ENCODE measurements around the gene PDE6H. TPM values are rescaled to one million over a fixed set of nuclear protein-coding genes. Genes with fewer than 3 reads are reported as not detected.

The PDE6H gene
- total and polyA plus RNA-seq, 9 donors, result not detected

DNA sequence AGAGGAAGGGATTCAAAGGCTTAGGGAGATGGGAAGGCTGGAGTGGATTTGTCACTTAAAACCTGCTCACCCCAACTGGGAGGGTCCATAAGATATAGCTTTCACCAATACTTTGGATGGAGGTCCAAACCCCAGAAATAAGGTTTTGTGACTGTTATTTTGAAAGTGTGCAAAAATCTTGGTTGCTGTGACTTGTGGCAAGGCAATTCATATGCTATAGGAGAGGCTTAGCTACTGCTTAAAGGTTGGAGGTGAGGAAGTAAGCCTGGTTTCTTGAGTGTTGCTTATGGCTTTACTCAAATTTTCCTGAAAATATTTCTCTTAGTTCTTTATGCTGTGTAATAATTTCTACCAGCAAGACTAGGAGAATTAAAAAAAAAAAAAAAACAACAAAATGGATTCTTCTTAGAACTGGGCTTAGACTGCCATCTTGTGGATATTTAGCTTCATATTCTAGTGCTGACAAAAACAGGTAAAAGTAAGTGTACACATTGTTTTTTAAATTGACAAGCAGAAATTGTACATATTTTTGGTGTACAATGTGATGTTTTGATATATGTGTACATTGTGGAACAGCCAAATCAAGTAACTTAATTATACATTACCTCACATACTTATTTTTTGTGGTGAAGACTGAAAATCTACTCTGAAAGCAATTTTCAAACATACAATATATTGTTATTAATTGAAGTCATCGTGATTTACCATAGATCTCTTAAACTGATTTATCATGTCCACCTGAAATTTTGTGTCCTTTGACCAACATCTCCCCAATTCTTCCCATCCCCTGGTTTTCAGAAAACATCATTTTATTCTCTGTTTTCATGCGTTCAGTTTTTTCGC lies 23.0 kb downstream of the PDE6H start:
- no peak overlapping the region for H3K27ac ChIP-seq (ENCODE audit: low read length)
- peak; percentile 81 for DNase-seq
- no peaks in the 10 kb centered on the region for H3K36me3 ChIP-seq (ENCODE audit: control insufficient read depth, insufficient read depth, low read length)
- WGBS (ENCODE audit: insufficient coverage), result no CpG with 5 or more reads among the region's 3 CpGs
- H3K4me3 ChIP-seq (ENCODE audit: low read length), result no peak overlapping the region
- no peaks in the 10 kb centered on the region for H3K4me1 ChIP-seq (ENCODE audit: control insufficient read depth, insufficient read depth, low read length)
- H3K27me3 ChIP-seq (ENCODE audit: control insufficient read depth, insufficient read depth, low read length), result no peaks in the 10 kb centered on the region
- no peaks in the 10 kb centered on the region for H3K9me3 ChIP-seq (replicated peaks; ENCODE audit: control insufficient read depth, low read depth, low read length)

DNA sequence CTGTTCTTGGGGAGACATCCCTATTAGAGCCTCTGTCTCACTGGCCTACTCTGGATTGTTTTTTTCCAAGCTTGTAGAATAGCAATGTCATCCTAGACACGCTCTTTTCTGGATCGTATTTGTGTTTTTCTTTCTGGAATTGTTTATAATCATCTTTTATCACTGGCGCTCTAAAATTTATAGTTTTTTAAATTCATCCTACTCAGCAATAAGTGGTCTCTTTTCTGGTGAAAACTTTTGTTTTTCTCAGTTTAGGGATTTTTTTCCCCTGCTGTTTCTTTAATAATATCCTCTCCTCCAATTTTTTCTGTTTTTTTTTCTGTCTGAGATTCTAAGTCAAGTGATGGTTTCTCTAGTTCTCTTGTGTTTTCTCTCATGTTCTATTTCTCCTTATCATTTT lies 25.2 kb downstream of the PDE6H start:
- Histone ChIP-seq H3K4me1 (ENCODE audit: control insufficient read depth, insufficient read depth, low read length) (peaks cover 8% of the 10 kb centered on the region), H3K4me3 (ENCODE audit: low read length) (no peak overlapping the region), H3K27me3 (ENCODE audit: control insufficient read depth, insufficient read depth, low read length) (no peaks in the 10 kb centered on the region), H3K27ac (ENCODE audit: low read length) (no peak overlapping the region), H3K9me3 (replicated peaks; ENCODE audit: control insufficient read depth, low read depth, low read length) (no peaks in the 10 kb centered on the region), H3K36me3 (ENCODE audit: control insufficient read depth, insufficient read depth, low read length) (no peaks in the 10 kb centered on the region)
- WGBS (ENCODE audit: insufficient coverage), result no CpG with 5 or more reads among the region's 3 CpGs
- no peak for DNase-seq

DNA sequence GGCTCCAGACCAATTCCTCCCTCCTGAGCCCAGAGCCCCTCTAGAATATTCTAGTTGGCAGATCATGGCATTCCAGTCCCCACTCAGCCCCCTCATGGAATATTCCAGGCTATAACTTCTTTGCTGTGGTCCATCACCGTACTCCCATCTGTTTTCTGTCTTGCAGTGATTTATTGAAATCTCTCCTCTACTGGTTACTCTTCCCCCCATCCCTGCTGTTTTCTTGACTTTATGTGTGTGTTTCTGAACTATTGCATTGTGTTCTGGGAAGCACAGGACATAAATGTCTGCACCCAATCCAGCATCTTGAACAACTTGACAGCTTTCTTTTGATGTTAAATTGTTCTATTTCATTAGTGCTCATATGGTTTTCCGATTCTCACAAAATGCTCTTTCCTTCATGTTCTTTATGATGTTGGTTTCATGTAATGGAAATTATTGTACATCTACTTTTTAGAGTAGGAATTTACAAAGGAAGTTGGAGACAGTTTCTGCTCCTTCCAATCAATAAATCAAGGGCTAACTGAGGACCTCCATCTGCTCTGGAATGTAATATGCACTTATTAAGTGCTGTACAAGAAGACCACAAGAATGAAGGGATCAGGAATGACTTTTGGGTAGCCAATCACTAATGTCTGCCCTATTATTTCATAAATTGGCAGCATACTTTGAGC lies 26.3 kb downstream of the PDE6H start:
- H3K9me3 ChIP-seq (replicated peaks; ENCODE audit: control insufficient read depth, low read depth, low read length), result no peaks in the 10 kb centered on the region
- no CpG with 5 or more reads among the region's 2 CpGs for WGBS (ENCODE audit: insufficient coverage)
- no peak for DNase-seq

DNA sequence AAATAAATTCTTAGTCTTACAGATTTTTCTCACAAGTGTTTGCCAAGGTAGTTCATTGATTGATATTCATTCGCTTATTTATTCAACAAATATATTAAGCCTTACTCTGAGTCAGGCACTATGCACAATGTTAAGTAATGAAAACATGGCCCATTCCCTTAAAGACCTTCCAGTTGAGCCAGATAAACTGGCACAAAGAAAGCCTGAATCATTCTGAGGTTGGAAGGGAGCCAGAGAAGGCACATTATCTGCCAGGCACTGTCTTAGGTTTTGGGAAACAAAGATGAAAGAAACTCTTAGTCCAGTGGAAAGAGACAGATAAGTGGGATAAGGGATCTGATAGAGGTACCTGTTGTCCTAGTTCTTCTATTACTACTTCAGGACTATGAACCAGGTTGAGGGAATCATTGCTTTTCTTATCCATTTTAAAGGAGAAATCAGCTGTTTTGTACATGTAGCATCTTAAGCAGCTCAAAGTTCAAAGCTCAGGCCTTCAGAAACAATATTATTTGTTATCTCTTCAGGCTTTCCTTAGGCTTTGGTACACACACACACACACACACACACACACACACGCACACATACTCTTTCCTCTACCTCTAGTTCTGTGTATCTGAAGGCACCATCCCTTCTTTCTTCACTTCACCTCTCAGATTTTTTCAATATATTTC lies 27.0 kb downstream of the PDE6H start:
- 80% methylated on average over 1 of the region's 2 CpGs for WGBS (ENCODE audit: insufficient coverage)
- Histone ChIP-seq H3K27ac (ENCODE audit: low read length) (no peak overlapping the region), H3K36me3 (ENCODE audit: control insufficient read depth, insufficient read depth, low read length) (no peaks in the 10 kb centered on the region), H3K27me3 (ENCODE audit: control insufficient read depth, insufficient read depth, low read length) (no peaks in the 10 kb centered on the region), H3K4me1 (ENCODE audit: control insufficient read depth, insufficient read depth, low read length) (peaks cover 8% of the 10 kb centered on the region), H3K4me3 (ENCODE audit: low read length) (no peak overlapping the region), H3K9me3 (replicated peaks; ENCODE audit: control insufficient read depth, low read depth, low read length) (no peaks in the 10 kb centered on the region)
- no peak for DNase-seq

More for the DNA sequence above, 26.3 kb downstream of the PDE6H start:
- no peak overlapping the region for H3K27ac ChIP-seq (ENCODE audit: low read length)
- H3K27me3 ChIP-seq (ENCODE audit: control insufficient read depth, insufficient read depth, low read length), result no peaks in the 10 kb centered on the region
- no peaks in the 10 kb centered on the region for H3K36me3 ChIP-seq (ENCODE audit: control insufficient read depth, insufficient read depth, low read length)
- H3K4me3 ChIP-seq (ENCODE audit: low read length), result no peak overlapping the region
- H3K4me1 ChIP-seq (ENCODE audit: control insufficient read depth, insufficient read depth, low read length), result peaks cover 8% of the 10 kb centered on the region

DNA sequence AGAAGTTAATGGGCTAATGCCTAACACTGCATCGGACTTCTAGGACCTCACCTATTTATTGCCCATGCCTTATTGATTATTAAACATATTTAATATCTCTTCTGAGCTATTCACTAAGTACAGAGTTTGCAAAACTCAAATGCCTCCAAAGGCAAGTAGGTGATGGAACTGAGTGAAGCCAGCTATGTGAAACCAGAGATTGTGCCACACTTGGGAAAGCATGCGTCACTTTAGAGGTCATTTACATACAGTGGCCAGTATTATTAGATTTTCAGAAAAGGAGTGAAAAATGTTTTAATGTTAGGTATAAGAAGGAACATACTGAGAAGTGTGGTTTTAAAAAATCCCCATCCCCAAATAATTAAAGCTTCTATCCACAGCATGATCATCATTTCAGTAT lies 27.7 kb downstream of the PDE6H start:
- Histone ChIP-seq H3K27ac (ENCODE audit: low read length) (no peak overlapping the region), H3K36me3 (ENCODE audit: control insufficient read depth, insufficient read depth, low read length) (no peaks in the 10 kb centered on the region), H3K9me3 (replicated peaks; ENCODE audit: control insufficient read depth, low read depth, low read length) (no peaks in the 10 kb centered on the region), H3K4me1 (ENCODE audit: control insufficient read depth, insufficient read depth, low read length) (peaks cover 8% of the 10 kb centered on the region), H3K4me3 (ENCODE audit: low read length) (no peak overlapping the region), H3K27me3 (ENCODE audit: control insufficient read depth, insufficient read depth, low read length) (no peaks in the 10 kb centered on the region)
- WGBS (ENCODE audit: insufficient coverage), result no CpG with 5 or more reads among the region's 2 CpGs
- no peak for DNase-seq

DNA sequence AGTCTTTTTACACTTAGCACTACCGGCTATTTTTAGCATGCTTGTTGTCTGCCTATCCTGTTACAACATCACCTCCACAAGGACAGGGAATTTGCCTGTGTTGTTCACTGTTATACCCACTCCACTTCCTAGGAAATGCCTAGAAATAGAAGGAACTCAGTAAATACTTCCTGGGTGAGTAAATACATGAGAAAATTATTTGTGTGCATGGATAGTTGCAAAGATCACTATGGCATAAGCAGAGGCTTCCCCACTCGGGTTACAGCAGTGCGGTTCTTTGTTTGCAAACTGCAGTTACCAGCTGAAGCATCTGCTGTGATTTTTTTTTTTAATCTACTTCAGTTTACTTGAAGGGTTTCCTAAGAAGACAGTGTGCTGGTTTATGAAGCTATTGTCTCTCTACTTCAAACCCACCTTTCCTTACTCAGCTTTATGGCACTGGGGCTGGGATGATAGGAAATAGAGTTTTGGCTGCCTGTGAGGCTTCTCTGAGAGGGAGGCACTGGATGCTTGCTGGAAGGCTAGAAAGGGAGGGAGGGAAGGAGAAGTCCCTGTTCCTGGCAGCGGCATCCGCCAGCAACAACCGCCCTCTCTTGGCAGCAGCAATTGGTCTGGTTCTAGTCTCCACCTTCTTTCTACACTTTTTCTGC lies 29.0 kb downstream of the PDE6H start:
- H3K9me3 ChIP-seq (replicated peaks; ENCODE audit: control insufficient read depth, low read depth, low read length), result no peaks in the 10 kb centered on the region
- H3K36me3 ChIP-seq (ENCODE audit: control insufficient read depth, insufficient read depth, low read length), result no peaks in the 10 kb centered on the region
- H3K4me1 ChIP-seq (ENCODE audit: control insufficient read depth, insufficient read depth, low read length), result peaks cover 8% of the 10 kb centered on the region
- no peak overlapping the region for H3K27ac ChIP-seq (ENCODE audit: low read length)
- WGBS (ENCODE audit: insufficient coverage), result 0% methylated on average over 3 of the region's 6 CpGs
- H3K4me3 ChIP-seq (ENCODE audit: low read length), result no peak overlapping the region
- no peaks in the 10 kb centered on the region for H3K27me3 ChIP-seq (ENCODE audit: control insufficient read depth, insufficient read depth, low read length)
- DNase-seq, result peak; percentile 73

DNA sequence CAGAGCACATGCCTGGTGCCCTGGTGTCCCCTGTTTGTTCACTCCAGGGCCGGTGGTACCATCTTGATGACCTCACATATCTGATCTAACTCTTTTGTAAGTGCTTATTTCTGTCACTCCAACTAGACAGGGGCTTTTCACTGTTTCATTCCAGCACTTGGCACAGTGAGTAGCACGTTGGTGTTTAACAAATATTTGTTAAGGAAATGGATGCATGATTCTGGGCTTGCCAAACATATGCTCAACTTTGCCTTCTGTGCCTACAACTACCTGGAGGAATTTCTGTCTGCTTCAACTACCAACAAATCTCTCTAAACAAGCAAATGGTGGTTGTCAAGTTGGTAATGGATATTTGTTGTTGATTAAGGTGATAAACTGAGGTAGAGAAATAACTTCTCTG lies 31.6 kb downstream of the PDE6H start:
- no peak for DNase-seq
- H3K9me3 ChIP-seq (replicated peaks; ENCODE audit: control insufficient read depth, low read depth, low read length), result no peaks in the 10 kb centered on the region
- H3K4me3 ChIP-seq (ENCODE audit: low read length), result no peak overlapping the region
- WGBS (ENCODE audit: insufficient coverage), result 40% methylated on average over 1 of the region's 2 CpGs
- H3K4me1 ChIP-seq (ENCODE audit: control insufficient read depth, insufficient read depth, low read length), result peaks cover 8% of the 10 kb centered on the region
- H3K27ac ChIP-seq (ENCODE audit: low read length), result no peak overlapping the region
- H3K27me3 ChIP-seq (ENCODE audit: control insufficient read depth, insufficient read depth, low read length), result no peaks in the 10 kb centered on the region
- H3K36me3 ChIP-seq (ENCODE audit: control insufficient read depth, insufficient read depth, low read length), result no peaks in the 10 kb centered on the region

DNA sequence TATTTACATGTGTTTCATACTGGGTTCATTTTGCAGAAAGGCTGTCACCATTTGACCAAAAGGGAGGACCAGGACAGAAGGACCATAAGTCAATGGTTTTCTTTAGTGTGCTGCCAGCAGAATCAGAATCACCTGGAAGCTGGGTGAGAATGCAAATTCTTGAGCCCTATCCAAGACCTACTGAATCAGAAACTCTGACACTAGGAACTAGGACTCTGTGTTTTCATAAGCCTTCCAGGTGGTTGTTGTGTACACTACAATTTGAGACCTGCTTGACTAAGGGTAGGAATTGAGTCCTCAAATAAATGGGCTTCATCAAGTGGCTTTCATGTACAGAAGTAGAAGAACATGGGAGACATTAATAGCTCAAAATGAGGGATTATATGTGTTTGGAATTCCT lies 32.2 kb downstream of the PDE6H start:
- no peak for DNase-seq
- Histone ChIP-seq H3K36me3 (ENCODE audit: control insufficient read depth, insufficient read depth, low read length) (no peaks in the 10 kb centered on the region), H3K27me3 (ENCODE audit: control insufficient read depth, insufficient read depth, low read length) (no peaks in the 10 kb centered on the region), H3K4me3 (ENCODE audit: low read length) (no peak overlapping the region), H3K4me1 (ENCODE audit: control insufficient read depth, insufficient read depth, low read length) (peaks cover 8% of the 10 kb centered on the region), H3K27ac (ENCODE audit: low read length) (no peak overlapping the region), H3K9me3 (replicated peaks; ENCODE audit: control insufficient read depth, low read depth, low read length) (no peaks in the 10 kb centered on the region)

DNA sequence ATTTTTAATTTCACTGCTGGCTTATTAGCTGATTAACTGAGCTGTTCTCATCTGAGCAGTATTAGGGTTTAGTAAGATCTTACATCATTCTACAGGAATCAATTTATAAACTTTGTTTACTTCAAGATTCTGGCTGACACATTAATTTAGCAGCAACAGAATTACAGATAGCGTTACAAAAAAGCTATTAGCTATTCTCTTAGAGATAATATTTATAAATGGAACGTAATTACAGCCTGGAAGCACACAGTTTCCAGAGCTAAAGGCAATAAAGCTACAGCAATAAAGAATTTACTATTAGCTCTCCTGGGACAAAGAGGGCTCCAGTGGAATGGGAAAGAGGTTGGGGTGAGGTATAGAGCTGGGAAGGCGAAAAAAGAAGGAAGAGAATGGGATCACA lies 34.7 kb downstream of the PDE6H start:
- WGBS (ENCODE audit: insufficient coverage), result no CpG with 5 or more reads among the region's 3 CpGs

DNA sequence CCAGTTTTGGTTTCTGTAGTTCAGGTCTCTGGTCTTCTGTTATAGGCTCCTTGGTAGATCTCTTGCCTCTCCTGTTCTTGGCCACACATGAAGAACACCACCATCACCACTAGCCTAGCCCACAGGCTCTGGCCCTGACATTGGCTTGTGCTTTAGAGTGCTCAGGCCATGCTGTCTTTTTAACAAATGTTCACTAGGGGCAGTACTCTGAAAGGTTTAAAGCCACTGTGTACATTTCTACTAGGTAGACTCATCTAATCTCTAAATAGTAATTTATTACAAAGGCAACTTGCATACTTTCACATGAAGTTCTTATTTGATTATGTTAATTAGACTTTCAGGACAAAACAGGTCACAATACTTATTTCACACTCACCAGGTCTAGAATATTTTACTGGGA lies 38.3 kb downstream of the PDE6H start:
- Histone ChIP-seq H3K9me3 (replicated peaks; ENCODE audit: control insufficient read depth, low read depth, low read length) (no peaks in the 10 kb centered on the region), H3K36me3 (ENCODE audit: control insufficient read depth, insufficient read depth, low read length) (no peaks in the 10 kb centered on the region), H3K27ac (ENCODE audit: low read length) (no peak overlapping the region), H3K4me1 (ENCODE audit: control insufficient read depth, insufficient read depth, low read length) (no peaks in the 10 kb centered on the region), H3K4me3 (ENCODE audit: low read length) (no peak overlapping the region), H3K27me3 (ENCODE audit: control insufficient read depth, insufficient read depth, low read length) (no peaks in the 10 kb centered on the region)
- DNase-seq, result no peak

More for the DNA sequence above, 34.7 kb downstream of the PDE6H start:
- H3K27ac ChIP-seq (ENCODE audit: low read length), result no peak overlapping the region
- no peaks in the 10 kb centered on the region for H3K4me1 ChIP-seq (ENCODE audit: control insufficient read depth, insufficient read depth, low read length)
- H3K4me3 ChIP-seq (ENCODE audit: low read length), result no peak overlapping the region
- no peaks in the 10 kb centered on the region for H3K9me3 ChIP-seq (replicated peaks; ENCODE audit: control insufficient read depth, low read depth, low read length)
- DNase-seq, result no peak
- no peaks in the 10 kb centered on the region for H3K36me3 ChIP-seq (ENCODE audit: control insufficient read depth, insufficient read depth, low read length)
- no peaks in the 10 kb centered on the region for H3K27me3 ChIP-seq (ENCODE audit: control insufficient read depth, insufficient read depth, low read length)

All from muscle of leg (tissue), 11 donors.